ENCODE measurements around the gene ROBO3.

ROBO3 gene

GRCh38 chr11:124864176-124864891, 898 bp upstream of the ROBO3 start:
- peaks cover 16 to 91% of the 10 kb centered on the region in 2 donors for H3K27me3 ChIP-seq
- peaks cover 0 to 55% (median 43%) of the 10 kb centered on the region in 4 donors for H3K4me1 ChIP-seq
- no peak overlapping the region for H3K4me3 ChIP-seq
- H3K9me3 ChIP-seq: no peaks in the 10 kb centered on the region
- intact Hi-C loops (cut with DNase I; ENCODE audit: low total_unique reads): no loop called here
- no peak for DNase-seq
- no peak for TF ChIP-seq CTCF (IDR thresholded peaks at IDR 0.05)
- H3K36me3 ChIP-seq: no peaks in the 10 kb centered on the region
- no peak overlapping the region for H3K27ac ChIP-seq

- Histone ChIP-seq H3K27ac (no peak overlapping the region), H3K27me3 (peaks cover 16 to 94% of the 10 kb centered on the region in 2 donors), H3K4me3 (no peak overlapping the region), H3K9me3 (no peaks in the 10 kb centered on the region), H3K36me3 (no peaks in the 10 kb centered on the region), H3K4me1 (peaks cover 0 to 56% (median 43%) of the 10 kb centered on the region in 4 donors)
- DNase-seq: no peak
- intact Hi-C loops (cut with DNase I; ENCODE audit: low total_unique reads): loop anchor here (5.0 kb wide), 1 partner anchor 198 kb away; no protein-coding TSS in a partner anchor
- no peak for TF ChIP-seq CTCF (IDR thresholded peaks at IDR 0.05)
These were observed 396 bp upstream of the ROBO3 start for GRCh38 chr11:124864892-124865180.

GRCh38 chr11:124865902-124866851, 945 bp downstream of the ROBO3 start:
- Histone ChIP-seq H3K9me3 (no peaks in the 10 kb centered on the region), H3K27me3 (peaks cover 16 to 94% of the 10 kb centered on the region in 2 donors), H3K27ac (no peak overlapping the region), H3K36me3 (no peaks in the 10 kb centered on the region), H3K4me3 (peak overlapping the region; percentile 9 to 44), H3K4me1 (peaks cover 0 to 56% (median 43%) of the 10 kb centered on the region in 4 donors)
- intact Hi-C loops (cut with DNase I; ENCODE audit: low total_unique reads): loop anchor here (2.0 to 5.0 kb wide), 2 partner anchors 27 to 199 kb away; no protein-coding TSS in a partner anchor
- TF ChIP-seq CTCF (IDR thresholded peaks at IDR 0.05): peak; percentile 62 to 82
- DNase-seq: no peak

- H3K4me1 ChIP-seq: peaks cover 0 to 54% (median 43%) of the 10 kb centered on the region in 4 donors
- no peaks in the 10 kb centered on the region for H3K36me3 ChIP-seq
- H3K27ac ChIP-seq: no peak overlapping the region
- peaks cover 16 to 88% of the 10 kb centered on the region in 2 donors for H3K27me3 ChIP-seq
- DNase-seq: no peak
- no peak overlapping the region for H3K4me3 ChIP-seq
- no peaks in the 10 kb centered on the region for H3K9me3 ChIP-seq
- TF ChIP-seq CTCF (IDR thresholded peaks at IDR 0.05): peak; percentile 29 to 30
- intact Hi-C loops (cut with DNase I; ENCODE audit: low total_unique reads): loop anchor here (2.0 to 5.0 kb wide), 2 partner anchors 29 to 200 kb away; no protein-coding TSS in a partner anchor
These were observed 2.5 kb downstream of the ROBO3 start for GRCh38 chr11:124867700-124868099.

GRCh38 chr11:124868331-124869274, 3.4 kb downstream of the ROBO3 start:
- Histone ChIP-seq H3K36me3 (no peaks in the 10 kb centered on the region), H3K27ac (no peak overlapping the region), H3K4me1 (peaks cover 0 to 45% (median 36%) of the 10 kb centered on the region in 4 donors), H3K27me3 (peaks cover 16 to 90% of the 10 kb centered on the region in 2 donors), H3K9me3 (no peaks in the 10 kb centered on the region), H3K4me3 (no peak overlapping the region)
- intact Hi-C loops (cut with DNase I; ENCODE audit: low total_unique reads): loop anchor here (5.0 kb wide), 1 partner anchor 201 kb away; no protein-coding TSS in a partner anchor
- no peak for TF ChIP-seq CTCF (IDR thresholded peaks at IDR 0.05)
- DNase-seq: no peak

All from tibial artery (tissue), 4 donors.